Measurements from ENCODE around the gene C9.

C9 gene

GRCh38 chr5:39376293-39376714, 12.0 kb upstream of the C9 start:
- Histone ChIP-seq H3K9ac (ENCODE audit: low read depth in 1 of 2, low read length in 2 of 2) (no peak overlapping the region), H3K9me3 (ENCODE audit: control insufficient read depth in 2 of 2, low read length in 2 of 2) (no peaks in the 10 kb centered on the region), H3K4me3 (ENCODE audit: low read length in 2 of 2) (no peak overlapping the region), H3K4me1 (ENCODE audit: control insufficient read depth in 2 of 2, insufficient read depth in 2 of 2, low read length in 2 of 2) (peaks cover 0 to 4% of the 10 kb centered on the region in 2 donors), H3K27me3 (ENCODE audit: control insufficient read depth in 2 of 2, insufficient read depth in 2 of 2, low read length in 2 of 2) (no peaks in the 10 kb centered on the region), H3K27ac (ENCODE audit: low read depth in 2 of 2, low read length in 2 of 2) (no peak overlapping the region), H3K36me3 (ENCODE audit: control insufficient read depth in 2 of 2, insufficient read depth in 2 of 2, low read length in 2 of 2) (peaks cover 9% of the 10 kb centered on the region in 2 donors)

- Histone ChIP-seq H3K27ac (ENCODE audit: low read depth in 2 of 2, low read length in 2 of 2) (peak overlapping the region; percentile 12 to 60), H3K9ac (ENCODE audit: low read depth in 1 of 2, low read length in 2 of 2) (no peak overlapping the region), H3K4me3 (ENCODE audit: low read length in 2 of 2) (no peak overlapping the region), H3K9me3 (ENCODE audit: control insufficient read depth in 2 of 2, low read length in 2 of 2) (no peaks in the 10 kb centered on the region), H3K27me3 (ENCODE audit: control insufficient read depth in 2 of 2, insufficient read depth in 2 of 2, low read length in 2 of 2) (no peaks in the 10 kb centered on the region), H3K36me3 (ENCODE audit: control insufficient read depth in 2 of 2, insufficient read depth in 2 of 2, low read length in 2 of 2) (peaks cover 0 to 6% of the 10 kb centered on the region in 2 donors), H3K4me1 (ENCODE audit: control insufficient read depth in 2 of 2, insufficient read depth in 2 of 2, low read length in 2 of 2) (peaks cover 0 to 4% of the 10 kb centered on the region in 2 donors)
Measured at GRCh38 chr5:39373791-39374190, 9.5 kb upstream of the C9 start.

- H3K9ac ChIP-seq (ENCODE audit: low read depth in 1 of 2, low read length in 2 of 2), result no peak overlapping the region
- H3K4me1 ChIP-seq (ENCODE audit: control insufficient read depth in 2 of 2, insufficient read depth in 2 of 2, low read length in 2 of 2), result peaks cover 0 to 4% of the 10 kb centered on the region in 2 donors
- H3K9me3 ChIP-seq (ENCODE audit: control insufficient read depth in 2 of 2, low read length in 2 of 2), result no peaks in the 10 kb centered on the region
- H3K27me3 ChIP-seq (ENCODE audit: control insufficient read depth in 2 of 2, insufficient read depth in 2 of 2, low read length in 2 of 2), result no peaks in the 10 kb centered on the region
- no peak overlapping the region for H3K4me3 ChIP-seq (ENCODE audit: low read length in 2 of 2)
- no peak overlapping the region for H3K27ac ChIP-seq (ENCODE audit: low read depth in 2 of 2, low read length in 2 of 2)
- H3K36me3 ChIP-seq (ENCODE audit: control insufficient read depth in 2 of 2, insufficient read depth in 2 of 2, low read length in 2 of 2), result peaks cover 0 to 6% of the 10 kb centered on the region in 2 donors
Measured at GRCh38 chr5:39371367-39371635, 7.0 kb upstream of the C9 start.

- Histone ChIP-seq H3K9me3 (ENCODE audit: control insufficient read depth in 2 of 2, low read length in 2 of 2) (no peaks in the 10 kb centered on the region), H3K36me3 (ENCODE audit: control insufficient read depth in 2 of 2, insufficient read depth in 2 of 2, low read length in 2 of 2) (peaks cover 0 to 6% of the 10 kb centered on the region in 2 donors), H3K4me1 (ENCODE audit: control insufficient read depth in 2 of 2, insufficient read depth in 2 of 2, low read length in 2 of 2) (peaks cover 0 to 4% of the 10 kb centered on the region in 2 donors), H3K27ac (ENCODE audit: low read depth in 2 of 2, low read length in 2 of 2) (no peak overlapping the region), H3K27me3 (ENCODE audit: control insufficient read depth in 2 of 2, insufficient read depth in 2 of 2, low read length in 2 of 2) (no peaks in the 10 kb centered on the region), H3K9ac (ENCODE audit: low read depth in 1 of 2, low read length in 2 of 2) (no peak overlapping the region), H3K4me3 (ENCODE audit: low read length in 2 of 2) (peak overlapping the region in 1 of 2 donors; percentile 20)
Measured at GRCh38 chr5:39370555-39371366, 6.5 kb upstream of the C9 start.

- H3K9me3 ChIP-seq (ENCODE audit: control insufficient read depth in 2 of 2, low read length in 2 of 2), result no peaks in the 10 kb centered on the region
- no peak overlapping the region for H3K4me3 ChIP-seq (ENCODE audit: low read length in 2 of 2)
- H3K27ac ChIP-seq (ENCODE audit: low read depth in 2 of 2, low read length in 2 of 2), result no peak overlapping the region
- peaks cover 0 to 4% of the 10 kb centered on the region in 2 donors for H3K4me1 ChIP-seq (ENCODE audit: control insufficient read depth in 2 of 2, insufficient read depth in 2 of 2, low read length in 2 of 2)
- no peaks in the 10 kb centered on the region for H3K27me3 ChIP-seq (ENCODE audit: control insufficient read depth in 2 of 2, insufficient read depth in 2 of 2, low read length in 2 of 2)
- peaks cover 0 to 6% of the 10 kb centered on the region in 2 donors for H3K36me3 ChIP-seq (ENCODE audit: control insufficient read depth in 2 of 2, insufficient read depth in 2 of 2, low read length in 2 of 2)
- no peak overlapping the region for H3K9ac ChIP-seq (ENCODE audit: low read depth in 1 of 2, low read length in 2 of 2)
Measured at GRCh38 chr5:39369123-39369815, 5.0 kb upstream of the C9 start.

- no peak overlapping the region for H3K27ac ChIP-seq (ENCODE audit: low read depth in 2 of 2, low read length in 2 of 2)
- H3K4me3 ChIP-seq (ENCODE audit: low read length in 2 of 2), result no peak overlapping the region
- H3K36me3 ChIP-seq (ENCODE audit: control insufficient read depth in 2 of 2, insufficient read depth in 2 of 2, low read length in 2 of 2), result peaks cover 0 to 3% of the 10 kb centered on the region in 2 donors
- H3K9me3 ChIP-seq (ENCODE audit: control insufficient read depth in 2 of 2, low read length in 2 of 2), result no peaks in the 10 kb centered on the region
- H3K27me3 ChIP-seq (ENCODE audit: control insufficient read depth in 2 of 2, insufficient read depth in 2 of 2, low read length in 2 of 2), result no peaks in the 10 kb centered on the region
- H3K4me1 ChIP-seq (ENCODE audit: control insufficient read depth in 2 of 2, insufficient read depth in 2 of 2, low read length in 2 of 2), result no peaks in the 10 kb centered on the region
- H3K9ac ChIP-seq (ENCODE audit: low read depth in 1 of 2, low read length in 2 of 2), result no peak overlapping the region
Measured at GRCh38 chr5:39368116-39368515, 3.8 kb upstream of the C9 start.

GRCh38 chr5:39367711-39368110, 3.4 kb upstream of the C9 start:
- Histone ChIP-seq H3K9ac (ENCODE audit: low read depth in 1 of 2, low read length in 2 of 2) (no peak overlapping the region), H3K27ac (ENCODE audit: low read depth in 2 of 2, low read length in 2 of 2) (no peak overlapping the region), H3K27me3 (ENCODE audit: control insufficient read depth in 2 of 2, insufficient read depth in 2 of 2, low read length in 2 of 2) (no peaks in the 10 kb centered on the region), H3K9me3 (ENCODE audit: control insufficient read depth in 2 of 2, low read length in 2 of 2) (no peaks in the 10 kb centered on the region), H3K4me1 (ENCODE audit: control insufficient read depth in 2 of 2, insufficient read depth in 2 of 2, low read length in 2 of 2) (no peaks in the 10 kb centered on the region), H3K36me3 (ENCODE audit: control insufficient read depth in 2 of 2, insufficient read depth in 2 of 2, low read length in 2 of 2) (peaks cover 0 to 3% of the 10 kb centered on the region in 2 donors), H3K4me3 (ENCODE audit: low read length in 2 of 2) (no peak overlapping the region)

GRCh38 chr5:39363217-39363616, 1.1 kb downstream of the C9 start:
- Histone ChIP-seq H3K27ac (ENCODE audit: low read depth in 2 of 2, low read length in 2 of 2) (no peak overlapping the region), H3K9ac (ENCODE audit: low read depth in 1 of 2, low read length in 2 of 2) (no peak overlapping the region), H3K4me1 (ENCODE audit: control insufficient read depth in 2 of 2, insufficient read depth in 2 of 2, low read length in 2 of 2) (no peaks in the 10 kb centered on the region), H3K4me3 (ENCODE audit: low read length in 2 of 2) (no peak overlapping the region), H3K36me3 (ENCODE audit: control insufficient read depth in 2 of 2, insufficient read depth in 2 of 2, low read length in 2 of 2) (no peaks in the 10 kb centered on the region), H3K9me3 (ENCODE audit: control insufficient read depth in 2 of 2, low read length in 2 of 2) (no peaks in the 10 kb centered on the region), H3K27me3 (ENCODE audit: control insufficient read depth in 2 of 2, insufficient read depth in 2 of 2, low read length in 2 of 2) (no peaks in the 10 kb centered on the region)

- H3K9ac ChIP-seq (ENCODE audit: low read depth in 1 of 2, low read length in 2 of 2), result no peak overlapping the region
- H3K9me3 ChIP-seq (ENCODE audit: control insufficient read depth in 2 of 2, low read length in 2 of 2), result no peaks in the 10 kb centered on the region
- no peaks in the 10 kb centered on the region for H3K36me3 ChIP-seq (ENCODE audit: control insufficient read depth in 2 of 2, insufficient read depth in 2 of 2, low read length in 2 of 2)
- no peak overlapping the region for H3K27ac ChIP-seq (ENCODE audit: low read depth in 2 of 2, low read length in 2 of 2)
- H3K4me1 ChIP-seq (ENCODE audit: control insufficient read depth in 2 of 2, insufficient read depth in 2 of 2, low read length in 2 of 2), result no peaks in the 10 kb centered on the region
- no peak overlapping the region for H3K4me3 ChIP-seq (ENCODE audit: low read length in 2 of 2)
- no peaks in the 10 kb centered on the region for H3K27me3 ChIP-seq (ENCODE audit: control insufficient read depth in 2 of 2, insufficient read depth in 2 of 2, low read length in 2 of 2)
Measured at GRCh38 chr5:39362646-39363045, 1.6 kb downstream of the C9 start.

GRCh38 chr5:39361306-39361705, 3.0 kb downstream of the C9 start:
- Histone ChIP-seq H3K27ac (ENCODE audit: low read depth in 2 of 2, low read length in 2 of 2) (no peak overlapping the region), H3K4me1 (ENCODE audit: control insufficient read depth in 2 of 2, insufficient read depth in 2 of 2, low read length in 2 of 2) (no peaks in the 10 kb centered on the region), H3K27me3 (ENCODE audit: control insufficient read depth in 2 of 2, insufficient read depth in 2 of 2, low read length in 2 of 2) (no peaks in the 10 kb centered on the region), H3K36me3 (ENCODE audit: control insufficient read depth in 2 of 2, insufficient read depth in 2 of 2, low read length in 2 of 2) (no peaks in the 10 kb centered on the region), H3K9ac (ENCODE audit: low read depth in 1 of 2, low read length in 2 of 2) (no peak overlapping the region), H3K4me3 (ENCODE audit: low read length in 2 of 2) (no peak overlapping the region), H3K9me3 (ENCODE audit: control insufficient read depth in 2 of 2, low read length in 2 of 2) (no peaks in the 10 kb centered on the region)

Measured in mucosa of rectum (tissue), 2 donors.